Brain pericyte (primary cell): ENCODE measurements around the gene SPINT3.

Source experiments
- DNase-seq: peaks from one replicate; pipeline ENCODE4 v3.0.0-alpha.2; 2012; ENCODE audit warnings: low read depth, low spot score

The SPINT3 gene, protein sequence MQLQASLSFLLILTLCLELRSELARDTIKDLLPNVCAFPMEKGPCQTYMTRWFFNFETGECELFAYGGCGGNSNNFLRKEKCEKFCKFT

DNA sequence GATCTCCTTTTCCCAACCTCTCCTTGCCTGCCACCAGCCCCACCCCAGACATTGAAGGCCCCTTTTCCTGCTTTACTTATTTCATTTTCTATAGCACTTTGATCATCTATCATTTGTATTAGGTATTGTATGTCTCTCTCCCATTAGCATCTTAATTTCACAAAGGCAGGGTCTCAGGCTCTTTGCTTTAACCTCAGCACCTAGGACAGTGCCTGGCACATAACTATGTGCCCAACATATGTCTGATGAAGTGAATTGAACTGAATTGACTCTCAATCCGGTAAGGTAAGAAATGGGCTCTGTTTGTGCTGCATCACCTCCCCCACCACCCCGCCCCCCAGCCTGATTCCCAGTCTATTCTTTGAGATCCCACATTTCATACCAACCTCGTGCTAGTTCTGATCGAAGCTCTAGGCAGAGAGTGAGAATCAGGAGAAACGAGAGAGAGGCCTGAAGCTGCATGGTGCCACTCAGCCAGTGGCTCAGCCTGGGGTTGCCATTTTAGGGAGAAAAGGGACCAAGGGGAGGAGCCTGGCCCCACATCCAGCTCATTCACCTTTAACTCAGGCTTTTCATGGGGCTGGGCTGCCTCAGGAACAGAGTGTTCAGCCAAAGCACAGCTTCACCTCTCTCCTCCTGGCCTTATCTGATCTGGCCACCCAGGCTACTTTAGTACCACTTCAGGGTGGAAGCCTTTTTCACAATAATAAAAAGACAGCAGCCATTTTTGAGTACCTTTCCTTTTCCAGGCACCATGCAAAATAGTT, at the start of gene SPINT3:
SPINT3 (minus strand) TSS at position 476 of the 767 bp plus-strand sequence; CDS start at position 462, 14 bp downstream.
- no peak for DNase-seq

DNA sequence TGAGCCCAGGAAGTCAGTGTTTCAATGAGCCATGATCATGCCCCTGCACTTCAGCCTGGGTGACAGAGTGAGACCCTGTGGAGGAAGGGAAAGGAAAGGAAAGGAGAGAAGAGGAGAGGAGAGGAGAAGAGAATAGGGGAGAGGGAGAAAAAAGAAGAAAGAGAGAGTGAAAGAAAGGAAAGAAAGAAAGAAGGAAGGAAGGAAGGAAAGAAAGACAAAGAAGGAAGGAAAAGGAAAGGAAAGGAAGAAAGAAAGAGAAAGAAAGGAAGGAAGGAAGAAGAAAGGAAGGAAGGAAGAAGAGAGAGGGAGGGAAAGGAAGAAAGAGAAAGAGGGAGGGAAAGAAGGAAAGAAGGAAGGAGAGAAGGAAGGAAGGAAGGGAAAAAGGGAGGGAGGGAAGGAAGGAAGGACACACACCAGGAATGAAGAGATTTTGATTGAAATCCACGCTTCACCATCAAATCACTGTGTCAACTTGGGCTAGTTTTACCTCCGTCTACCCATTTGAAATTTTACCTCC, 49.4 kb upstream of the SPINT3 start:
- no peak for DNase-seq

DNA sequence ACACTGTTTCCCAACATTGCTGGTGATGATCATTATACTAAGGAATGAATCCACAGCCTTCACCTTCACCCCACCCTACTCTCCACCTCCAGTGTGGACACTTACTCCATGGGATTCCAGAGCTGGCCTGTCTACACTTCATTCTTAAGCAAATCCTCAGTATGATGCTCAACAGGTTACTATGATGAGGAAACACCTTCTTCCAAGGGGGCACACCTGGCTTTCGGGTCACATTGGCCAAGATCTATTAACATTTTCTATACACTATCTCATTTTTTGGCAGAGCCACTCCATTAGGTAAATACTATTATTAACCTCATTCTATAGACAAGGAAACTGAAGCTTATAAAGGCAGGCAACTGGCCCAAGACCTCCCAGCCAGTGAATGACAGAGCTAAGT, 39.8 kb upstream of the SPINT3 start:
- DNase-seq = no peak

GRCh38 chr20:45552456-45552855, 37.0 kb upstream of the SPINT3 start:
- no peak for DNase-seq

DNA sequence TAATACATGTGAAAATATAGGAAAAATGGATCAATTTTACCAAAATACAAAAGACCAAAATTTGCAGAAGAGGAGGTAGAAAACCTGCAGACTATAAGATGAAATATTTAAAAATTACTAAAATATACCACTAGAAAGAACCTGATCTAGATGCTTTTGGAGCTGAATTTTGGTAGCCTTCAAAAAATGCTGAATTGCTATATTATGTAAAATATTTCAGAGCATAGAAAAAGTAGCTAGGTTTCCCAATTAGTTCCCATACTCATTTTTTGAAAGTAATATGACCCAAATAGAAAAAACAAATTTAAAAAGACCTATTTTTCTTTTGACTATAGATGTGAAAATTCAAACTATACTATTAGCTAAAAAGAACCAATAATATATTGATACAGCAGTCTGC, 35.3 kb upstream of the SPINT3 start:
- DNase-seq = no peak

DNA sequence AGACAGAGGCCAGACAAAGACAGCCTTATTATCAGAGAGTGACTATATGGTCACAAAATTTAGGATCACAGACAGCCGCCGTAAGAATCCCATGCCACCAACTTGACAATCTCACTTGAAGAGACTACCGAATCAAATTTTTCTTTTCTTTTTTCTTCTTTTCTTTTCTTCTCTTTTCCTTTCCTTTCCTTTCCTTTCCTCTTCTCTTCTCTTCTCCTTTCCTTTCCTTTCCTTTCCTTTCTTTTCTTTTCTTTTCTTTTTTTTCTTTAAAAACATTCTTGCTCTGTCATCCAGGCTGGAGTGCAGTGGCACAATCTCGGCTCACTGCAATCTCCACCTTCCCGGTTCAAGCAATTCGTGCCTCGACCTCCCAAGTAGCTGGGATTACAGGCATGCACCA, 33.0 kb upstream of the SPINT3 start:
- DNase-seq = no peak

- DNase-seq = no peak
Measured at GRCh38 chr20:45547206-45547770, 31.9 kb upstream of the SPINT3 start, which contains the start of gene EPPIN. Gene EPPIN, minus strand, starts transcription at chr20:45547401. Its CDS starts 44 bp downstream, at chr20:45547357.

GRCh38 chr20:45545754-45546453, 30.5 kb upstream of the SPINT3 start:
- DNase-seq = no peak

GRCh38 chr20:45545351-45545750, 29.9 kb upstream of the SPINT3 start:
- no peak for DNase-seq

DNA sequence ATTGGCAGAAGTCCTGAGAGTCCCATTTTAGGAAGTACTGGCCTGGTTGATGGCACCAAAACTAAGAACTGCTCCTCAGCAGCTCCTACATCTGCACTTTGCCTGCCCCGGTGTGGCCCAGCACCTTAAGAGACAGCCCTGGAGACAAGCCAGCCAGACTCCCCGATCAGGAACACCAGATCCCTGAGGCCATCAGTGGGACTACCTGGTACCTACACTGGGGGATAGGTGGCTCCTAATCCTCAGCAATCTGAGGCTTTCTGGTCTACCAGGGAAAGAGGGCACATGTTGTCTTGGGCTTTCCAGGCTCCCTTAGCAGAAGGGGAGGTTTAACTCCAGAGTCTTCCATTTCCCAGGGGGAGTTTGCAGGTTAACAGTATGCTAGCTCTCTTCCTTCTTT, 24.0 kb upstream of the SPINT3 start, which contains the start of gene WFDC6:
WFDC6 (minus strand) TSS at position 101 of the 400 bp plus-strand sequence; CDS start at position 26, 75 bp downstream.
- no peak for DNase-seq

- DNase-seq = no peak
Measured at GRCh38 chr20:45538209-45538799, 22.9 kb upstream of the SPINT3 start.

DNA sequence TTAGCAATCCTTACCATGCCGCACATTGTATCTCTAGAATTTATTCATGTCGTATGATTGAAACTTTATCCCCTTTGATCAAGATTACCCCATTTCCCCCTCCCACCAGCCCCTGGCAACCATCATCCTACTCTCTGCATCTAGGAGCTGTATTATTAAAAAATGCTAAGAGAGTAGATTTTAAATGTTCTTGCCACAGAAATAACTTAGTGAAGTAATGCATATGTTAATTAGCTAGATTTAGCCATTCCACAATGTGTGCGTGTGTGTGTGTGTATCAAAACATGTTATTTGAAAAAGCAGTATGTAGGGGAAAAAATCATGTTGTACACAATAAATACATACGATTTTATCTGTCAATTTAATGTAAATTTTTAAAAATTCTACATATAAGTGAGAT, 11.9 kb upstream of the SPINT3 start:
- DNase-seq = no peak

- no peak for DNase-seq
Measured at GRCh38 chr20:45523821-45524220, 8.4 kb upstream of the SPINT3 start.

DNA sequence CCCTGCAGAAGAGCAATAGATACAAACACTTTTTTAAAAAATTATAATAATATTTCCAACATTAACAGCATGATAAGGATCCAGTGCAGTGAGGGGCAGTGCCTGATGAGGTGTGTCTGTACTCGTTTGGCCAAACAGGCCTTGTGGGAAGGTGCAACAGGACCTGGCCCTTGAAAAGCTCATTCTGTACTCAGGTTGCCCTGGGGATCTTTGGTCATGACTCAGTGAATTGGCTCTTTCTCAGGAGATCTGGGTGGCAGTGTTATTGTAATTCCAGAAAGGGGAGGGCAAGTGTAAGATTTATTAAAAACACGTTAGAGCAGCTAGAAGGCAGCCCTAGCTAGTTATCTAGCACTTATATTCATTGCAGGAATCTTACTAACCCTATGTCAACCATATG, 2.9 kb upstream of the SPINT3 start:
- DNase-seq = no peak

- DNase-seq = no peak
Measured at GRCh38 chr20:45510242-45510862, 5.1 kb downstream of the SPINT3 start.

GRCh38 chr20:45509091-45509490, 6.3 kb downstream of the SPINT3 start:
- DNase-seq = no peak

- DNase-seq = no peak
Measured at GRCh38 chr20:45508068-45508886, 7.1 kb downstream of the SPINT3 start.

GRCh38 chr20:45507011-45507820, 8.2 kb downstream of the SPINT3 start:
- no peak for DNase-seq

DNA sequence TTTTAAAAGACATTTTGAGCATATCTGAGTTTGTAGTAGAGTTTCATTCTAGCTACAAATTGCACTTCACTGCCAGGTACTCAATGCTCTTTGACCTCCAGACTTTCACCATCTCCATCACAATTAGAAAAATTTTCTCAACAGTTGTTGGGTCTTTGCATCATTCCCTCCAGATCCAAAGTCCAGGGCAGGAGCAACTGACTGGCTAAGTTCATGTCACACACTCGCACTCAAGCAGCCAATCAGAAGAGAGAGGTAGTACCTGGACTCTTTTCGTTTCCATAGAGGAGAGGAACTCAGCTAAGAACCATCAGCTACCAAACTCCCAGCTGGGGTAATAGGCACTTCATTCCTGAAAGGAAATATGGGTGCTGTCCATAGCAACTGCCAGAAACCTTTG, 9.0 kb downstream of the SPINT3 start:
- no peak for DNase-seq

- no peak for DNase-seq
Measured at GRCh38 chr20:45503403-45503802, 12.0 kb downstream of the SPINT3 start.
